NOMO-1 treated with DMSO at 0.1 percent for 48 hours (cell line): ENCODE data around the gene ZNF106.
A peak's percentile ranks its signal among the peaks of the same experiment; 100 is the strongest.

ENCODE experiments used
- DNase-seq: peaks from one replicate; lab custom pipeline; 2025; ENCODE audit not compliant: unreplicated experiment; lab: John Stamatoyannopoulos, UW

ZNF106 gene

GRCh38 chr15:42482701-42483100 lies 8.2 kb downstream of the ZNF106 start:
- DNase-seq = no peak

- DNase-seq = peak; percentile 24
Measured at GRCh38 chr15:42474827-42475226, 16.1 kb downstream of the ZNF106 start.

GRCh38 chr15:42471002-42471401 lies 19.9 kb downstream of the ZNF106 start:
- no peak for DNase-seq

DNA sequence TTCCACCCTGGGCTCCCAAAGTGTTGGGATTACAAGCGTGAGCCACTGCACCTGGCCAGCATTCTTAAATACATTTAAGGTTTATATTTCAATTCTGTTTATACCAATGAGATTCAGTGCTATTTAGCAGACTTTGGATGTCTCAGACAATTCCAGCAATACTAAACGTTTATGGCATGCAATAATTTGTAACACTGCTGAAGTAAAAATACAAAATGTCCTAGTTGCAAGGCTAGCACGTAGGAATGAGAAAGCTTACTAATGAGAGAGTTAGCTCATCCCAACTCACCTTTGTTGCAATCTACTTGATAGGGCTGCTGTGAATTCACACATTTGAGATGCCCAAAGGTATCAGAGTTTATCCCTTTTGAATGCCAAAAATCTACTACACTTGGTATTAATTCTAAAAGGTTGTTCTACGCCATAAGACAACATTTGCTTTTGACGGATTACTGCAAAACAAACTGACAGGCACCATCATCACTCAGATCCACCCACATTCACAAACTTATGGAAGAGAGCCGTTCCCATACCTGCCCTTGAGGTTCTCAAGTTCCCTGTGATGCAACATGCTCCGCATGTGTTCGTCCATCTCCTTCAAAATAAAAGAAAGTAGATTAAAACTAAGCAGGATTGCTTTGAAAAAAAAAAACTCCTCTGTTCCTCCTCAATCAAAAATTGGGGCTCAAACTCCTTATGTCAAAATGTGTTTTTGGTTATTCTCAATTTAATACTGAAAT lies 25.3 kb downstream of the ZNF106 start:
- DNase-seq = no peak

GRCh38 chr15:42461261-42461660 lies 29.7 kb downstream of the ZNF106 start:
- DNase-seq = no peak

DNA sequence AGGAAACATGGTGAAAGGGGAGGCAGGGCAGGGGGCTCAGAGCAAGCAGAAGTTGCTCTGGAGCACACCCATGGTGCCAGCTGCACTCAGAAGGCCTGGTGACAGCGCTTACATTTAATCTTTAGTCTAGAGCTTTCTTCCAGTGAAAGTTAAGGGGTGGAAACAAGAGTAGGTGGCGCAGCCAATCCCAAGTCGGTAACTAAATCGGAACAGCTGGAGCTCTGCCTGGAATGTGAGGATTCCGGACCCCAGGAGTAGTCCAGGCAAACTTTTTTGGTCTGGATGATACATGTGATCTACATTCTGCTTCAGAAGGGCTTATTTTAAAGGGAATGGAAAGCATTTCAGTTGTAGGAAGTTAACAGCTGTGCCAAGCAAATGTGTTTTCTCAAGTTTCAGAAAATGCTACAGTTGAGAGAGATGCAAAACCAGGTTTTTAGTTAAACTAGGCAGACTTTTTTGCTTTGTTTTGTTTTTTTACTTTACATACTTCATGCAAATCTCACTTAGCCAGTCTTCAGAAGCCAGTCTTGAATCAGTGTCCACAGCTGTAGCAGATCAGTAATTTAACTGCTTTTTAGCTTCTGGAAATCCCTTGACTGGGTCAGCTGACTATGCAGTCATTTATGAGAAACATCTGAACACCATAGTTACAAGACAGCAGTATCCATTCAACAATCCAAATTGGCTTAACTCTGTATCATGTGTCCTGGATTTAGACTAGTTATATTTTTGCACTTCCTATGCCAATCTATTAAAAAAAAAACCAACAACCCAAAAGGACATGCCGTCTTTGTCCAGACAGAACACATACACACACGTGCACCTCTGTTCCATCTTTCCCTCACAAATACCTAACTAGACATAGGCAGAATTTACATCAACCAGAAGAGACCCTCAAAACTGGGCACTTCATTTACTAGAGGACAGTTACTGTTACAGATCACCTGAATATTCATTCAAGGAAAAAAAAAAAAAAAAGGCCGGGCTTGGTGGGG lies 33.2 kb downstream of the ZNF106 start:
- no peak for DNase-seq

- DNase-seq = no peak
Measured at GRCh38 chr15:42456971-42457370, 34.0 kb downstream of the ZNF106 start.

- no peak for DNase-seq
Measured at GRCh38 chr15:42456531-42456930, 34.4 kb downstream of the ZNF106 start.

DNA sequence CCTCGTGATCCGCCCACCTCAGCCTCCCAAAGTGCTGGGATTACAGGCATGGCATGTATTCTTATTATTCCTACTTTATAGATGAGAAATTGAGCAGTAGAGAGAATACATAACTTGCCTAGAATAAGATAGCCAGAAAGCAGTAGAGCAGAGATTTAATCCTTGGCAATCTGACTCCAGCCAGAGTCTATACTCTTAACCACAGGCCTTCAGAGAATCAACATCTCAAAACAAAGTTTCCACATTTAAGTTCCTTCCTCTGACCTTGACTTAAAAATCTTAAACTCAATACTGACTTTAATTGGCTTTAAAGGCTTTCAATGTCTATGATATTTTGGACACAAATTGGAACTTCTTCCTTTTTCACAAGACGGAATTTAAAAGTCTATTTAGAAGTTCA lies 37.1 kb downstream of the ZNF106 start:
- DNase-seq = no peak

DNA sequence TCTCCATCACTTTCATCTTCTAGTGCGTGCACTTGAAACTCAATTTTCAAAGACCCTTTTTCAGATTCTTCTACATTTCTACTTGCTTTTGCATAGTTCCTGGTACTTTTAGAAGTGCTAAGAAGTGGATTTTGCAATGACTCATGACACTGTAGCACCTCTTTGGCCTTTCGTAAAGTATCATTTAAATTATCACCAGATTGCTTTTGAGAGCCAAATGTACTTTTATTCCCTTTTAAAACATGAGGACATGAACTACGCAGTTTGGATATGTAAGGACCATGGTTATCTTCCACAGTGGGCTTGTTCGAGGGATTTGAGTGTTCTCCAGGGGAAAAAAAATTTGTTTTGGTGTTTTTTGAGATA lies 40.5 kb downstream of the ZNF106 start:
- DNase-seq = no peak

DNA sequence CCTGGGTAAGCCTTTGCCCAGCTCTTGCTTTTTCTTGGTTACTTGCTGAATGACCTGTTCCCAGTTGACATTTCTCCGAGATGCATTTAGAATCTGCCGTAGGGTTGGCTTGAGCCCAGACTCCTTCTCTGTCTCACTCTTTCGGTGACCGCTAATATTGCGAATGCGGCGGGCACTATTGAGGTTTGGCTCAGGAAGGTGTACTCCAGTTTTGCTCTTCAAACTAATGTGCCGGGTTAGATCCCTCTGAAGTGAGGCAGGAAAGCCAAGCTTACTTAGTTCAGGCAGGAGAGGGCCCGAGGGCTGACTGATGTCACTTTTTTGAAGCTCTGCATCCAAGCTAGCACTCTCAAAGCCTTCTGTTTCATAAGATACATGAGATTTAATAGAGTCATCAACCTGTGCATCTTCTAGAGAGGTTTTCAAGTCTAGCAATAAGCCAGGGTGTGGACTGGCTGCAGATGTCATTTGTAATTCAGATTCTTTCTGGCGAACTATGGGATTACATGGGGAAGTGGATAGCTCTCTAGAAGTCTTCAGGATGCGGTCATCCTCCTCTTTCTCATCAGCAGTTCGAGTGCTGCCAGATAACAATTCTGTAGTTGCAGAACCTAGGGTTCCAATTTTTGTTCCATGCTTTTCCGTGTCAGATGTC lies 41.0 kb downstream of the ZNF106 start:
- DNase-seq = no peak

DNA sequence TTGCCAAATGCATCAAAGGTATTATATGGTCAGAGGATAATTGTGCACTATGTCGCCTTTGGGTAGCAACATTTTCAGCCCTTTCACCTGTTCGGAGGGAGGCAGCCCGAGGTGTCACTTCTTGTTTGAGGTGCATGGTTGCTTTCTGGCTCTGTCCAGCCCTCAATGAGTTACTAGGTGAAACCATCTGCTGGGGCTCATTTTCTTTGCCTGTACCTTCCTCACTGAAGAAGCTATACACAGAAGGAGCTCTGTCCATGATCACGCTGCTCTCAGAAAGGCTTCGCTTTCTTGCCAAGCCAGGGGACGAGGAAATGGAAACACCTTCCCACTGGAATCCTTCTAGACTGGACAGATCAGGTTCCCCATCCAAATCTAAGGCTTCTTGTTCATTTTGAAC lies 42.7 kb downstream of the ZNF106 start:
- no peak for DNase-seq

GRCh38 chr15:42447599-42447998 lies 43.3 kb downstream of the ZNF106 start:
- DNase-seq = no peak

GRCh38 chr15:42445551-42445950 lies 45.4 kb downstream of the ZNF106 start:
- DNase-seq = no peak

DNA sequence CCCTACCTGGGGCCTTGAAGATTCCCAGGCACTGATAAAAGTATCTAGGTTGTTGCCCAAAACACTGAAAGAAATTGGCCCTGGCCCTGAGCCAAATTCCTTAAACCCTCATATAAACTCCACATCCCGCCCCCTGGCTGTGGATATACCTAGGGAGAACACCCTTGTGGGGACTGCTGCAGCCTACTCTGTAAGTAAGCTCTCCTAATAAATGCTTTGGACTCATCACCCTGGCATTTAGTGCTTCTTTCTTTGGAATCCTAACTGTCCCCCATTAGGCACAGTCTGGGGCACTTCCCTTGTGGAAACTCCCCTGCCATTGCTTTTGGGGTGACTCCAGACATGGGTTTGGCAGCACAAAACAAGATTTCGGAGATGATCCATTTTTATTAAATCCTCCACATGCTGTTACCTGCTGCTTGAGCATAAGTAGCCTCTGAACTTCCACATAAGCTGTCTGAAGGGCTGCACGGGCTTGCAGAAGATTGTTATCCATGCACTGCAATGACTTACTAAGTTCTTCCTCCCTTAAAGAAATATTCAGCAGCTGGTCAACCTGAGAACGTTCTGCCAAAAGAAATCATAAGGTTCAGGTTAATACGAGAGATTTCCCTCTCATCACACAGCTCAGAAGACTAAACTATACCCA lies 46.4 kb downstream of the ZNF106 start:
- no peak for DNase-seq

DNA sequence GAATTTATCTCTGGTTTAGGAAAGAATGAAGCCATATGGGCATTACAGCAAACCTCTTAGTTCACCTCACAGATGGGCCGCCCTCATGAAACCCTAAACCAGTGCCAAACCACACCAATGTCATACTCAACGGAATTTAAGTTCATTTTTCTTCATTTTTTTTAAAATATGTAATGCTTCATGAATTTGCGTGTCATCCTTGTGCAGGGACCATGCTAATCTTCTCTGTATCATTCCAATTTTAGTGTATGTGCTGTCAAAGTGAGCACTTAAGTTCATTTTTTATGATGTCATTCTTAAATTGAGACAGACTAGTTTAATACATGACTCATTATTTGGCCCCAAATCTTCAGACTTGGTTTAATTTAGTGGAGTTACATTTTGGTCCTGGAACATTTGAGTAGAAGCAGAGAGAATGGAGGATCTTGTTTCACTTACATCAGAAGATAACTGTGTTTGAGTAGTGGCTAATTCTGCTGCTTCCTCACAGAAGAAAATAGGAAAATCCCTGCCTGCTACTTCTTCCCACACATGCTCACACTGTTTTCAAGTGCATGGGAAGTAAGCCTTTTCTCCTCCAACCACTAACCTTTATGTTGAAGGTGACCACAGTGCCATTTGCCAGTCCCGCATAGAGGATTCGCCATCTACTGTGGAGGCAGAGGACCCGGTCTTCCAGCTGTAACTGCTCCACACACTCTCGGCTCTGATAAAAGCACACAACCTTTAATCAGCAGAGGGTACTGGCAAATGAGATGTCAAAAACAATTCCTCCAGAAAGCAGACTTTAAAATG lies 63.3 kb downstream of the ZNF106 start:
- no peak for DNase-seq

DNA sequence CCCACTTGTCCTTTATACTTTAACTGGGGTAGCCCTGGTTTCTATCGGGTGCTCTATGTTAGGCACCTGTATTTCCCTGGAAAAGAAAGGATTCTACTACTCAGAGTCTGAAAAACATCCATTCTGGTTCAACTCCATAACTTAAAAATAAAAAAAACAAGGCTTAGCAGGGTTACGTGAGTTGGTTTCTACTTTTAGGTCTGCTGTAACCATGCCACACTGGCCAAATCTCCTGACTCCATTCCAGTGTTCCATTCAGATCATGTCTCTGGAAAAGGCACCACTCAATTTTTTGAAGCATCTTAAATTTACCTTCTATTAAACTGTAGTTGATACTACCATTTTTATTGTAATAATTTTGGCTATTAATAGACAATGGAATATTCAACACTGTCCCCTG lies 69.6 kb downstream of the ZNF106 start:
- DNase-seq = no peak

GRCh38 chr15:42419369-42419768 lies 71.6 kb downstream of the ZNF106 start:
- DNase-seq = no peak

DNA sequence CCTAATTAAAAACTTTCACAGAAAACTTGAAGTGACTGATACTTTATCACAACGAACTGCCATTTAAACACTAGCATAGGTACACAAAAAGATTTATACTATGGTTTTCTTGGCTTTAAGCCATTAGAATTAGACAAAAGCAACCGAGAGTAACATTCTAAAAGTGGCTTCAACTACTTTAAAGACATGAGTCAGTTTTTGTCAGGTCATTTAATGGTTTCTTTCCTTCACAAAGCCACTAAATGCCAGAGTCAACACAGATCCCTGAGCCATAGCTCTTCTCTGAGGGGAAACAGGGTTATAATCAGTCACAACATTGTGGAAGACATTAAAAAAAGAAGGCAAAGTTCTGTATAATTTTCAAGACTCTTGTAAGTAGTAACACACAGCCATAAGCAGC lies 77.0 kb downstream of the ZNF106 start:
- DNase-seq = no peak

DNA sequence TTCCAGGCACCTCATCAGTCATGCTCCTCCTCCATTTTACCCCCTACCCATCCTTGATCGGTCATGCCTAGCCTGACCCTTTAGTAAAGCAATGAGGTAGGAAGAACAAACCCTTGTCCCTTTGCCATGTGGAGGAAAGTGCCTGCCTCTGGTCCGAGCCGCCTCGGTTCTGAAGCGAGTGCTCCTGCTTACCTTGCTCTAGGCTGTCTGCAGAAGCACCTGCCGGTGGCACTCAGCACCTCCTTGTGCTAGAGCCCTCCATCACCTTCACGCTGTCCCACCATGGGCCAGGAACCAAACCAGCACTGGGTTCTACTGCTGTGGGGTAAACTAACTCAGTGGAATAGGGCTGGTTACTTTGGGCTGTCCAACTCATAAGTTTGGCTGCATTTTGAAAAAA lies 79.1 kb downstream of the ZNF106 start:
- no peak for DNase-seq
